NCI-H128 (cell line): ENCODE measurements around the gene C12orf43.

ENCODE experiments used
- DNase-seq: peaks from one replicate; lab custom pipeline; 2025; ENCODE audit not compliant: unreplicated experiment; lab: John Stamatoyannopoulos, UW

Gene C12orf43

DNA sequence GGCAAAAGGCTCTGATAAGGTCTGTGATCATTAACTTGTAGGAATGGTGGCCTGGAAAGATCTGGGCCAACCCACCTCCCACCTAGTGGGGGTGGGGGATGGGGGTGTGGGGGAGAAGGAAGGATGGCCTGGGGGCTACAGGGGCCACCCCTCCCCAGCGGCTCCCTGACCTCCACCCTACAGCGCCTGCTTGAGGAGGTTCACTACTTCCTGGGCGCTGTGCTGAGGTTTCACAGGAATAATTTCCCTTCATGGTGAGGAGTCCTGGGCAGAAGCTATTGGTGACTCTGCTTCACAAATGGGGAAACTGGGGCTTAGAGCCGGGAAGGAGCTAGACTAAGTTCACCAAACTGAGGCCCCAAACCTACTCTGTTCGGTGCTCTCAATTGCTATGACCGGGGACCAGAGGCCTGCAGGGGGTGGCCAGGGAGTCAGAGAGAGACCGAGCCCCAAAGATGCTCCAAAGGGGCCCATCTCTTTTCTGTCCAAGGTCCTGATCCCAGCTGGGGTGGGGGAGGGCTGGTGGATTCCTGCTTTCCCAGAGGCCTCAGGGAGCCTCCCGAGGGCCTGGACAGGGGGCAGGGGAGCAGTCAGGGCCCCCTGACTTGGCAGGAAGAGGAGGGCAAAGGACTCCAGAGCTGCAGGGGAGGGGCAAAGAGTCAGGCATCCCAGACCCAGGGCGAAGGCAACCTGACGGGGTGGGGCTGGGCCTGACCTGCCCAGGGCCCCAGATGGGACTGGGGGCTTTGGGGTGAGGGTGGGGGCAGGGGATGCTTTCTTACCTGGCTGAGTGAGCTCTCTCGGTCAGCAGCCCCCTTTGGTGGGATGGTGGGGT, 36.2 kb downstream of the C12orf43 start:
- no peak for DNase-seq

DNA sequence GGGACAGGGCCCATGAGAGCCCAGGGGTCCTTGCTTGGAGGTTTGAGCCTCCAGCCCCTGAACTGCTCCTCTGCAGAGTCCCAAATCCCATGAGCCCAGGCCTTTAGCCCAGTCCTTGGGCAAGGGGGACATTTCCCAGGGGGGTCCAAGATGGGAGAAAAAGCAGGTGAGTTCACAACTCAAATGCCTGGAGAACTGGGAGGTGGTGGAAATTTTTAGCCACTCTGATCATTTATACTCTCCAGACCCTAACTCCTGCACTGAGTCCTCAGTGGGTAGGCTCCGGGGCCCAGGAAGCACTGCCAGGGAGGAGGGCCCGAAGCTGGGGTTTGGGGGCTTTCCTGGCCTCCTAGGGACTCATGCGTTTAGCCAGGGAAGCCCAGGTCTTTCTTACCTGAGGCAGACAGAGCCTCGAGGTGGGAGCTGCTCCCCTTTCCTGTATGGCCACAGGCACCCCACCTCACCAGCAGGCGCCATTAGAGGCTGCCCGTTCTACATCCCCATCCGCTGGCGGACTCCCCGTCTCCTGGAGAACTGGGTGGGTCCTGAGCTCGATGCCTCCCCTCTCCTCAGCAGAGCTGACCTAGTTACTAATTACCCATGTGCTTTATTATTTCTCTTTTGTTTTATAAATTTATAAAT, 36.9 kb downstream of the C12orf43 start:
- no peak for DNase-seq

- no peak for DNase-seq
Observed at GRCh38 chr12:120978296-120979219, 37.7 kb downstream of the C12orf43 start, which contains the start of gene HNF1A. TSS of gene HNF1A (plus strand) at chr12:120978543. CDS start at chr12:120978769, 226 bp downstream.

- no peak for DNase-seq
Observed at GRCh38 chr12:120977531-120978295, 38.6 kb downstream of the C12orf43 start.

DNA sequence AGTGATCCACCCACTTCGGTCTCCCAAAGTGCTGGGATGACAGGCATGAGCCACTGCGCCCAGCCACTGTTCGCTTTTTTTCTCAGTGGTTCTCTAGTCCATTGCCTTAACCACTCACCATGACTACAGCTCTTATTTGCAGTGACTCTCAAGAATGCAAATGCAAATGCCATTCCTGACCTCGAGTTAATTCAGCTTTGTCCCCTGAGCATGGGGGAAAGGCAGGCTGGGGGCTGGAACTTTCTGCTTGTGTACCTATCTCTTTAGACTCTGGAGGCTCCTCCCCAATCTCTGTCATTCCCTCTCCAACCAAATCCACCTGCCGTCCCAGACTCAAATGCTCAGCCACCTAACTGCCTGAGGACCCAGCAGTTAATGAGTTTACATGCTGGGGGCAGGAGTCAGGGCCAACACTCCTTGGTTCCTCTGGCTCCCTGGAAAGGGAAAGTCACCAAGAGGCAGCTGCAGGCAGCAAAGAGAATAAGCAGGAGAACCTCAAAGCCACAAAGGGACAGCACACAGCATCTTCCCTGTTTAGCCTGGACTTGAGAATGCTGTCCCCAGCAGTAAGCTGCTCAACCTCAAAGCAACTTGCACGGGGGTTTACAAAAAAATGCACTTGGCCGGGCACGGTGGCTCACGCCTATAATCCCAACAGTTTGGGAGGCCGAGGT, 43.3 kb downstream of the C12orf43 start:
- no peak for DNase-seq

DNA sequence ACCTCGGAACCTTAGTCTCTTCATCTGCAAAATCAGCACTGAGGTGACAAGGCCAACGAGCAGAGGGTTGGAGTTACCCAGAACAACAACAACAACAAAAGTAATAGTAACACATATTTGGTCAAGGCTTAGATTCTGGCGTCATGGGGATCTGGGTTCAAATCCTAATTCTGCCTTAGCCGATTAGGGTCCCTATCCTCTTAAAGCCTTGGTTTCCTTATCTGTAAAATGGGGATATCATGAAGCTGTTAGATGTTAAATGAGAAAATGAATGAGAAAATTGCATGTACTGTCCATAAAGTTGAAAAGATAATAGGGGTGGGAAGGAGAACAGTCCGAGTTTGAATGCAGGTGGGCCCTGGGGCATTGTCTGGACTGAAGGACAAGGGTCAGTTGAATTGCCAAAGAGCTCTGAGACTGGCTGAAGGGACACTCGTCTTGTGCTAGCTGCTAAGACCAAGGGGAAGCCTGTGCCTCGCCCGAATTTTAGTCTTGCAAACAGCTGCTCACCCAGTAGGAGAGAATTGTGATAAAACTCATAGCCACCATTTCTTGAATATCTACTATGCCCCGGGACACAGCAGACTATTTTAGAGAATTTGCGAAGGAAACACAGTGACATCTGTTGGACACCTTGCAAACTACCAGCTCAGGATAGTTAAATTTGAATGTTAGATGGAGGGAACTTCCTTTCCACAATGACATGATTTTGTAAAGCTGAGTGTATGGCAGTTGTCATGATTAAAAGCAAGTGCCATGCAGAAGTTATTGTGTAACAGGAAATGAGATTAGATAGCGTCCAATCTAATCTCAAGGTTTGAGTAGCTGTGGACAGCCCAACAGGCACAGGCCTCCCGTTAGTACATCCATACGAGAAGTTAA, 44.7 kb downstream of the C12orf43 start:
- DNase-seq = no peak

DNA sequence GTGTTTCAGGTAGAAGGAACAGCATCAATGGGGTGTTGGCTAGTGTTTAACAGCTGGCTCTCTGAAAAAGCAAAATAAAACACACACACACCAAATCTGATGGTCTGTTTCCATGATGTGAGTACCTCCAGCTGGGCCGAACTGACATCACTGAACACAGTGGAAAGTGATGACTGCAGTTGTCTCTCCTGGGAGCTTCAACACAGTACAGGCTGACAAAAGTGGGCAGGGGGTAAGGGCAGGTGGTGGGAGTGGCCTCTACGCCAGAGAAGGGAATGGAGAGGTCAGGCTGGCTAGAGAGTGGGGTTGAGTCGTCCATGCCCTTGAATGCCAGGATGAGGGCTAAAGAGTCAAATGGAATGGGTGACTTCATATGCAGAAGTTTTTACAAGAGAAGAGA, 46.0 kb downstream of the C12orf43 start:
- DNase-seq = no peak

DNA sequence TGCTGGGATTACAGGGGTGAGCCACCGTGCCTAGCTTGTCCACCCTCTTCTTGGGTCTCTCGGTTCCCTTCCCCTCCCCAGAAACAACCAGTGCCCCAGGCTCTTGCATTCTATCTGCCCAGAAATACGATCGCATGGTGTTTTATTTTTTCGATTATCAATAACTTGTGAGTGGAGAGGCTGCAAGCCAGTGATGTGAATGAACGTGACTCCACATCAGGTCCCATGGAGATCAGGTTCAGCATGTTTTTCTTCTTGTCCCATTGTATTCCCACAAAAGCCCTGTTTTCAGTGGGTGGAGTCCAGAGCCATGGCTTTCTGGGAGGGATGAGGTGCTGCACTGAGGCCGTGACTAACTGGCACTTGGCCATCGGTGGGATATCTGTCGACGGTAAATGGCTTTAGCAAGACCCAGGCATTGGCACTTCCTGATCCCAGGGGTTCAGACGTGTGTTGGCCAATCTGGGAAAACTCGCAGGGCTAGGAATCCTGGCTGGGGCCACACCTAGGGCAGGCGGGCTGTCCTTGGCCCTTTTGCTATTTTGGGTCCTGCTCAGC, 50.7 kb downstream of the C12orf43 start:
- DNase-seq = no peak

- no peak for DNase-seq
Observed at GRCh38 chr12:120964298-120964697, 52.0 kb downstream of the C12orf43 start.

GRCh38 chr12:120962532-120963020, 53.7 kb downstream of the C12orf43 start:
- DNase-seq = no peak

DNA sequence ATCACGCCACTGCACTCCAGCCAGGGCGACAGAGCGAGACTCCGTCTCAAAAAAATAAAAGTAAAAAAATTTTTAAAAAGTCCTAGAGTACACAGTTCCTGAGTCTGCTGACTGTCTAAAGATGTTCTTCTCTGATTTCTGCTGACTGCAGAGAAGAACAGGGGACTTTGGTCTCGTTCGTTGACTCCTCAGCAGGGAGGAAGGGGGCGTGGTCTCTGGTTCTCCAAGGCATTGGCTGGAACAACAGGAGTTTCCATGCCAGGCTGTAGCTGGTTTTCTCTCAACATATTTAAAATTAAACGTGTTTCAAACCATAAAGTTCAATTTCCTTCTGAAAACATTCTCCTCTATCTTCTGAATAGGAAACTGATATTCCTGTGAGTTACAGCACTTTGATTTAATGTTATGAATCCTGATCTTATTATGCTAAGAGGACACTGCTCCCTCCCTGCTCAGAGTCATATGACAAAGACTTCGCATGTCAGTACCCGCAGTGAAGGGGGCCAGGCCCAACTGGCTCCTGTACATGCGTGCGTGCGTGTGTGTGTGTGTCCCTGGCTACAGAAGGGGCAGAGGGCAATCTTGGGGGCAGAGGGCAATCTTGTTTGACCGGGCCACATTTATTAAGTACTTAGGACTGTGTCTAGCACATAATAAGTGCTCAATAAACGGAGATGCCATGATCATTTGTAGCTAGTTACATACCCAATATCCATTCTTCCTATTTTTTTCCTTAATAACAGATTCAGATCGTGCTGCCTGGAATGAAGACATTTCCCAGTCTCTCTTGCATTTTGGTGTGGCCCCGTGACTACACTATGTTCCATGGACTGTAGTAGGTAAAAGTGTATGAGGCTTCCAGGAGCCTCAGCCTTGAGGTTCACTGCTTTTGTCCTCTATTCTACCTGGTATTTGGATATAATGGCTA, 54.4 kb downstream of the C12orf43 start:
- DNase-seq = no peak

- no peak for DNase-seq
Observed at GRCh38 chr12:120960657-120961056, 55.6 kb downstream of the C12orf43 start.

- DNase-seq = no peak
Observed at GRCh38 chr12:120959111-120959878, 57.0 kb downstream of the C12orf43 start.

GRCh38 chr12:120956579-120957300, 59.5 kb downstream of the C12orf43 start:
- DNase-seq = no peak

DNA sequence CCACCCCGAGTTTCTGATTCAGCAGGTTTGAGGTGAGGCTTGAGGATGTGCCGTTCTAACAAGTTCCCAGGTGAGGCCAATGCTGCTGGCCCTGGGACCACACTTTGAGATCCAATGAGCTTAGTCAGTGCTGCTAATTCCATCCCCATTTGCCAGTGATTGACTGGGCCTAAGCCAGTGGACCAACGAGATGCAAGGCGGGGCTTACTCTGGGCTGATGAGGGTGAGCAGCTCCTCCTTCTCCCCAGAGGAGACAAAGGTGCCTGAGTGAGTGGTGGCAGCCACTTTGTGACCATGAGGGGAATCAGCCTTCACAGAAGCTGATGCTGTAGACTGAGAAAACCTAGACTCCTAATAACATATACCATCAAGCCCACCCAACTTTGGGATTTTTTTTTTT, 61.1 kb downstream of the C12orf43 start:
- DNase-seq = no peak

GRCh38 chr12:120950807-120951206, 65.5 kb downstream of the C12orf43 start:
- no peak for DNase-seq
